GM21526 (cell line): Measurements from ENCODE around the gene VPS13D.

Experiments
- ATAC-seq: cut with Tn5 transposase; IDR thresholded peaks from one replicate; pipeline ENCODE4 v1.9.1; 2021; ENCODE audit warnings: moderate library complexity; ENCODE audit not compliant: unreplicated experiment, low FRiP score

VPS13D gene

GRCh38 chr1:12397462-12398450, 167.9 kb downstream of the VPS13D start:
- ATAC-seq = no peak

GRCh38 chr1:12398479-12398878, 168.6 kb downstream of the VPS13D start:
- no peak for ATAC-seq

GRCh38 chr1:12400027-12400693, 170.3 kb downstream of the VPS13D start:
- no peak for ATAC-seq

GRCh38 chr1:12402159-12402673, 172.4 kb downstream of the VPS13D start:
- no peak for ATAC-seq

GRCh38 chr1:12402842-12403241, 173.0 kb downstream of the VPS13D start:
- ATAC-seq = no peak

GRCh38 chr1:12404918-12405317, 175.1 kb downstream of the VPS13D start:
- no peak for ATAC-seq

- ATAC-seq = no peak
Measured at GRCh38 chr1:12405325-12406210, 175.7 kb downstream of the VPS13D start.

- ATAC-seq = no peak
Measured at GRCh38 chr1:12406211-12407021, 176.6 kb downstream of the VPS13D start.

GRCh38 chr1:12407050-12407961, 177.5 kb downstream of the VPS13D start:
- ATAC-seq = no peak

- no peak for ATAC-seq
Measured at GRCh38 chr1:12407962-12408454, 178.2 kb downstream of the VPS13D start.

GRCh38 chr1:12408662-12409061, 178.8 kb downstream of the VPS13D start:
- ATAC-seq = no peak

GRCh38 chr1:12409681-12410080, 179.9 kb downstream of the VPS13D start:
- ATAC-seq = no peak

- ATAC-seq = no peak
Measured at GRCh38 chr1:12410351-12410750, 180.5 kb downstream of the VPS13D start.

GRCh38 chr1:12411098-12411497, 181.3 kb downstream of the VPS13D start:
- no peak for ATAC-seq

GRCh38 chr1:12411747-12412146, 181.9 kb downstream of the VPS13D start:
- no peak for ATAC-seq

GRCh38 chr1:12412439-12412838, 182.6 kb downstream of the VPS13D start:
- no peak for ATAC-seq

- ATAC-seq = no peak
Measured at GRCh38 chr1:12413664-12414410, 184.0 kb downstream of the VPS13D start.
